HG03025 (cell line): ENCODE results near the gene WSCD1.

Source experiments
- ATAC-seq: cut with Tn5 transposase; IDR thresholded peaks from one replicate; pipeline ENCODE4 v1.9.1; 2021; ENCODE audit warnings: mild to moderate bottlenecking, moderate library complexity; ENCODE audit not compliant: unreplicated experiment, low FRiP score

WSCD1 gene

DNA sequence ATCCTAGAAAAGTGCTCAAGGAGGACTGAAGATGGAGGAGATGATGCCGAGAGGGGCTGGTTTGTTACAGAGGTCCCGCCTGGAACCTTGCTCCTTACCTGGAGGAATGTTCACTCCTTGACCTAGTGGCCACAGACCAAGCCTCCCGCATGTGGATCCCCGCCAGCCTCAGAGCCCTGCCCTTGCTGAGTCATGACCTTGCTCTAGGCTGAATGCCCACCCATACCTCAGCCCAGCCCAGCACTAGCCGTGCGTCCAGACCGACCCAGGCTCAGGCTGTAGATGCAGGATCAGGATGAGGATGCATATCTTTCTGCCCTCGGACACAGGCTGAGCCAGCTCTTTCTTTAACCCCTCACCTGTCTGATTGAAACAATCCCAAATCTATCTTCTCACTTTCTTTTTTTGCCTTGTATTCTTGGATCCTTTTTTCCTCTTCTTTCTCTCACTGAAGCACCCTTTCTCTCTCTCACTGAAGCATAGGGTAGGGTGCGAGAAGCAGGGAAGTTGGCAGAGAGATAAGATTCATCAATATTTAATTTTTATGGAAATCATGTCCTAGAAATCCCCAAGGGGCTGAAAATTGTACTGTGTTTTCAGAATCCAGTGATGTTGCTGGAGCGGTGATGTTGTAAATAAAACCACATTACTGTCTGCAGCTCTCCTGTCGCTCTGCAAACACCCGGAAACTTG, 34.9 kb downstream of the WSCD1 start:
- no peak for ATAC-seq

DNA sequence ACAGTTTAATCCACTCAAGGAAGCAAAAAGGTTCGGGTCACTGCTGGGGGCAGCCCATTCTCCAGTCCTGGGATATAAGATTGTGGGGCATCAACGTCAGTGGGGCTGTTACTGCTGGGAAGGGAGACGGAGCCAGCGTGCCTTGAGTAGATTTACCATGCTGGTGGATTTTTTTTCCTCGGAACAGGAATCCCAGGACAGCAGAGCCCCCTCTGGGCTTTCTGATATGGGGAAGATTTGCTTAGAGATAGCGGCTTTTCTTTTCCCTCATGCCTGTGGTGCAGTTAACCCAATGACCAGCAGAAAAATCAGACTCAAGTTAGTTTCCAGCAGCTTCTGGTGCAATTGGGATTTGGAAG, 35.4 kb downstream of the WSCD1 start:
- ATAC-seq: no peak

DNA sequence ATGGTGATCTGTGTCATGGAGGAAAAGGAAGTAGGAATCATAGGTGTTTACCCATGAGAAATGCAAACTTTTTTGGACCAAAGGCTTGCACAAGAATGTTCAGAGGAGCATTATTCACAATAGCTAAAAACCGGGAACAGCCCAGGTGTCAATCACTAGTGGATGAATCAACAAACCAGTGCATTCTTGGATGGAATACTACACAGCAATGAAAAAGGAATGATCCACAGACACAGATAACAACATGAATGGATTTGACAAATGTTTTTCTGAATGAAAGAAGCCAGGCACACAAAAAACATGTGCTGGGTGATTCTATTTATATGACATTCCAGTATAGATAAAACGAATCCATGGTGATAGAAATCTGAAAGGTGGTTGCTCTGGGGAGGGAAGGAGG, 36.0 kb downstream of the WSCD1 start:
- no peak for ATAC-seq

DNA sequence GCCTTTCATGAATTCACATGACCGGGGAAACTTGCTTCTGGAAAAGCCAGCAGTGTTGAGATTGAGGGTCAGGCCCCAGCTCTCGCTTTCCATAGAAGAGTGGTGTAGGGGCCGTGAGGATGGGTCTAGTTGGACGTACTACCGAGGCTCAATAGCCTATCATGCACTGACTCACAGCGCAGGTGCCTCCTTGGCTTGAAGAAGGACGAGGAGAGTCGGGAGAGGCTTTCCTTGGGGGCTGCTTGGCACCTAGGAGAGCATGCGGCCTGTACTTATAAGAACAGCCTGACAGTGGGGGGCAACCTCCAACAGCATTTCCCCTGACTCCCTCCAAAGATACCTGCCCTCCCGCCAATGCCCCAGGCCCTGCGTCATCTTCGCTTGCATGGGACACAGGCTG, 37.6 kb downstream of the WSCD1 start:
- no peak for ATAC-seq

DNA sequence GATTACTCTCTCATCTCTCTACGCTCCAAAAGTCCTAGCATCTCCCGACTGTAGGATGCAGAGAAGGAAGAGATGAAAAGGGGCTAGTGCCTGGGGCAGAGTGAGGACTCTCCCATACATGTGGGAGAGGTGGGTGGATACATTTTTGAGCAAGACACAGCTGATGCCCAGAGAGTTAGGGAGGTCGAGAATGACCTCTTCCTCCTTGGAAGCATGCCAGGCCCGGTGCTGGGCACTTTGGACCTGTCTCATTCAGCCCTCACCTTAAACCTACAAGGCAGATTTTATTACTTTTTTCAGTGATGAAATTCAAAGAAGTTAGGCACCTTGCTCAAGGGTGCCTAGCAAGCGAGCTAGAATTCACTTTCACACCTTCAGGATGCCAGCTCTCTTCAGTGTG, 38.2 kb downstream of the WSCD1 start:
- ATAC-seq: no peak

DNA sequence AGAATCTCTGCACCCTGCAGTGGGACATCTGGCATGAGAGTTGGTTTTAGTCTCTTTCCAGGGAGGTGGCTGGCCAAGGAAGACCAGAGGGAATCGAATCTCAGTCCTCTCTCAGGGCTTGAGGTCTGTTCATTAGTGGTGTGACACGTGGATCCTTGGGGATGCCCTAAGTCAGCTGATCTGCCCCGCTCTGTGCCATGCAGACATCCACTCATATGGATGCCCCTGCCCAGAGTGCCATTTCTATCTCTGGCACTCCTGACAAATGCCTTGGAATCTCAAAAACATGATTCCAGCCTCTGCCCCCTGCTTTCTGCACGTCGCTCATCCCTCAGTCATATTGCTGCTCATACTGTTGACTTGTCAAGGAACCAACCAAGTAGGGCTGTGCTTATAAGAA, 38.8 kb downstream of the WSCD1 start:
- no peak for ATAC-seq

DNA sequence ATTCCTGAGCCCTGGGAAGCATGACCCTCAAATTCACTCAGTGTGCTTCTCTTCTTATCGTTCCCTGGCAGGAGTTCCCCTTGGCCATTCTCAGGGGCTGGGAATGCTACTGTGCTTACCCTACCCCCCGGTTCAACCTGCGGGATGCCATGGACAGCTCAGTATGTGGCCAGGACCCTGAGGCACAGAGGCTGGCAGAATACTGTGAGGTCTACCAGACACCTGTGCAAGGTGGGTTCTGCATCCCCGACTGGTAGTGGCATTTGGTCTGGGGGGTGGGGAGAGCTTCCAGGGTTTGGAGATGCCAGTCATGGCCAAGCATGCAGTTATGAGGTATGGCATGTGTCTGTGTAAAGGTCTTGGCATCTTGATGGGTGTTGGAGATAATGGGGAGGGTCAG, 39.4 kb downstream of the WSCD1 start:
- no peak for ATAC-seq

DNA sequence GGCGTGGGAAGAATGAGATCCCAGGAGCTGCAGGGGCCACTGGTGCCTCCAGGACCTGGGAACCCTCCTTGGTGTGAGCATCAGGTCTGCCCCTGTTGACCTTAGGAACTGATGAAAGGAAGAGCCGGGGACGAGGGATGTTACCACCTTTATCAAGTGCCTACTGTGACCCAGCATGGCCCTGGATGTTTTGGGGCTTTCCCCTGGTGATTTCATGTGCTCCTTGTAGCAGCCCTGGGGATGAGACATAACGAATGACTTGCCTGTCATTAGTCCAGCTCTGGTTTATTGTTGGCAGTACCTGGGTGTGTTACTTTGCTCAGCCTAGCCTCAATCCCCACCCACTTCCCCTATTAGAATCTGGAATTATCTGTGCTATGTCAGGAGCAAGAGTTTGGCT, 39.9 kb downstream of the WSCD1 start:
- no peak for ATAC-seq

DNA sequence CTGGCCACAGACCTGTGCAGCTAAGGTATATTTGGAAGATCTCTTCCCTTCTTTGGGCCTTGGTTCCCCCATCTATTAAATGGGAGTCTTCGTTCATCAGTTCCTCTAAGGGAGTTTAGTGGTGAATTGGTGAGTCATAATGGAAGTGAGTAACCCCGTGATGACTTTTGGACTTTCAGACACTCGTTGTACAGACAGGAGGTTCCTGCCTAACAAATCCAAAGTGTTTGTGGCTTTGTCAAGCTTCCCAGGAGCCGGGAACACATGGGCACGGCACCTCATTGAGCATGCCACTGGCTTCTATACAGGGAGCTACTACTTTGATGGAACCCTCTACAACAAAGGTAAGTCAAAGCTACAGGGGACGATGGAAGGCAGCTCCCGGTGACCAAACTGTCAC, 40.4 kb downstream of the WSCD1 start:
- ATAC-seq: no peak

DNA sequence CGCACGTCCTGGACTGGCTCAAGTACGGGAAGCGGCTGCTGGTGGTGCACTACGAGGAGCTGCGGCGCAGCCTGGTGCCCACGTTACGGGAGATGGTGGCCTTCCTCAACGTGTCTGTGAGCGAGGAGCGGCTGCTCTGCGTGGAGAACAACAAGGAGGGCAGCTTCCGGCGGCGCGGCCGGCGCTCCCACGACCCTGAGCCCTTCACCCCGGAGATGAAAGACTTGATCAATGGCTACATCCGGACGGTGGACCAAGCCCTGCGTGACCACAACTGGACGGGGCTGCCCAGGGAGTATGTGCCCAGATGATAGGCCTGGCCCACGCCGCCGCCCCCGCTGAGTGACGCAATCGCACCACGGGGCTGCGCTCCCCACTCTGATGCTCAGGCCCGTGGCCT, 50.2 kb downstream of the WSCD1 start:
- ATAC-seq: no peak

DNA sequence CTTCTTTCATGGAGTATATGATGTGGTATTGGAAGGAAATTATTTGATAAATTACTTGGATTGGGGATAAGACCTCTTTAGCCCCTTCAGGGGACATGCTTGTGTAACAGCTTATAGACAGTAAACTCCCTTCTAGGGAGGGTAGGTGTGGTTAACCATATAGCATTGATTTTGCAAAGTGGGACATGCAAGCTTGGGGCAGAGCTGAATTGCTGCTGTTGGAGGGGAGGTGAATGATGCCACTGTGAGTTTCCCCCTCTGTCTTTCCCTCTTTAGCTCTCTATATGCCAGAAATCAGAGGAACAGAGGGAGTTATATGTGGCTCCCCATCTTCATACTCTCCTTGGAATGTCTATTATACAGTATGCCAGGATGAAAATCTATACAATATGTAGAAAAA, 54.7 kb downstream of the WSCD1 start:
- no peak for ATAC-seq

DNA sequence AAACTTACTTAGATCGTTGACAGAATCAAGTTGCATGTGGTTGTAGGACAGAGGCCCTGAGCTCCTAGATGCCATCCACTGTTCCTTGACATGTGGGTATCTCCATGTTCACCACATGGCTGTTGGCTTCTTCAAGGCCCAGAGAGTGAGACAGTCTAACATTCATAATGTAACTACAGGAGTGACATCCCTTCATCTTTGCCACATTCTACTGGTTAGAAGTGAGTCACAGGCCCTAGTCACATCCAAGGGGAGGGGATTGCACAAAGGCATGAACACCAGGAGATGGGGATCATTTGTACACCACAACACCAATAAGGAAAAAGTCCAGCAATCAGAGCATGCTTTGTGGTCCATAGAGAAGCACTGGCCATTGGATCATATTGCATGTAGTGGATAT, 56.6 kb downstream of the WSCD1 start:
- no peak for ATAC-seq

DNA sequence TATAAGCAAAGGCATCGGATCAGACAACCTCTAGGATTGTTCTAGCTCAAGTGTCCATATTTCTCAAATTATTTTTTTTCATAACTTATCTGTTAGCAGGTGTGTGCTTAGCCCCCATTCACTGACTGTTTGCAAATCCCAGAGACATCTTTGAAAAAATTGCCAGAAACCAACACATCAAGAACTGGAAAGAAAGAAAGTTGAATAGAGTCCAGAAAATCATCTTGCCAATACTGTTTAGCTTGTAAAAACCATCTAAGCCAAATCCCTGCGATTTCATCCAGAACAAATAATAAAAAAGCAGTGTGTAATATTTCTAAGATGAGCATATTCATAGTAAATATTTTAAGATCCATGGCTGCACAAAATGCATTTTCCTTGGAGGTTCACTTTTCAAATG, 64.5 kb downstream of the WSCD1 start:
- ATAC-seq: no peak

DNA sequence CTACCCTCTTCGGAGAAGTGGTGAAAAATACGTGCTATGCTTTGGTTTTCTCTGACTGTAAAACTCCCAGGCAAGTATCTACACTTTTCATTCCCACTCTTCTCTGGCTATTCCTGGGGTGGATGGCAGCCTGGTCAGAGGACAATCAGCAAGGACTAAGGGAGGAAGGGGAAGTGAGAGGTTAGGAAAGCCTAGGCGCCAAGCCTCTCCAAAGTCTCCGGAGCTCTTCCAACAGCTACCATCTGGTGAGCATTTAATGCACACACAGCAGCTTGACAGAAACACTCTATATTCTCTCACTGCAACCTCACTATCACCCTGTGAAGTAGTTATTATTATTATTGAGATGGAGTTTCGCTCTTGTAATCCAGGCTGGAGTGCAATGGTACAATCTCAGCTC, 65.1 kb downstream of the WSCD1 start:
- ATAC-seq: no peak

DNA sequence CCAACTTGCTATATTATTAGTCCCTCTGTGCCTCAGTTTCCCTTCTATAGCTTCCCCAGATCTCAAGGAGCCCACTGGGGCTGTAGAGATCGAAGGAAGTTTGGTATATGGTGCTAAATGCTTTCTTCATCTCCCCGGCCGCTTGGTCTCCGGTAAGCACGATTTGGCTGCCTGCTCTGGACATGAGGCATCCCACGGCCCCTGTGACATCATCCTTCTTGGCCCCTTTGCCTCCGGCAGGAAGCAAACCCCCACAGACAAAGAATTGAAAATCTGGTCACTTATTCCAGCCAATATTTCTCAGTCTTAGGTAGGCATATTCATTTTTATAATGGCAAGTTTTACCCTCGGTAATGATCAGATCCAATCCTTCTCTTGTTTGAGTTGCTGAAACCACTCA, 65.8 kb downstream of the WSCD1 start:
- no peak for ATAC-seq

DNA sequence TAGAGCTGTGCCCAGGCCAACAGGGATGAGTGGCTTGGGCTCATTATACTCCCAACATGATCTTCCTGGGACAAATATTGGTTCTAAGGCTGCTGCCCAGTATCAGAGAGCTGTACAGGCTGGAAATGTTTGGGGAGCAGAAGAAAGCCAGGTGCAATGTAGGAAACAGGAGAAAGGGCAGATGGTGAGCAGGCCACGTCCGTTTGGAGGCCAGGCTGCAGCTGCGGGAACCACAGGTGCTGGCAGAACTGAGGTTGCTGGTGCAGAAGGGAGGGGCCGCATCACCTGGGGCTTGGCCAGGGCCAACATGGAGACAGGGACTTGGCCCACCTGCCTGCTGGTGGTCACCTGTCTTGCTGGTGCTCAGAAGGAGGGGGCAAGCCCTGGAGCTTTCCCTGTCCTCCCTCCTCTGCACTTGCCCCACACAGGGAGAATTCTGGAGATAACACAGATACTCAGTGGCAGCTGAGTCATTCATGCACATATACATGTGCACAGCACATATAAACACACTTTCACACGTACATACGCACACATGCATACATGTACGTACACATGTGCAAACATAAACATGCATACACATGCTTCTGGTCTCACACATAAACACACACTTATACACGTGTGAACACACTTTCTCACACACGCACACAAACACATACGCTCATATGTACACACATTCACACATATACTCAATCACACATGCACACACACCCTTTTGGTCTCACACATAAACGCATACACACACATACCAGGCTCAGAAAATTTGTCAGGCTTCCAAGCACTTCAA, 67.7 kb downstream of the WSCD1 start:
- ATAC-seq: no peak

DNA sequence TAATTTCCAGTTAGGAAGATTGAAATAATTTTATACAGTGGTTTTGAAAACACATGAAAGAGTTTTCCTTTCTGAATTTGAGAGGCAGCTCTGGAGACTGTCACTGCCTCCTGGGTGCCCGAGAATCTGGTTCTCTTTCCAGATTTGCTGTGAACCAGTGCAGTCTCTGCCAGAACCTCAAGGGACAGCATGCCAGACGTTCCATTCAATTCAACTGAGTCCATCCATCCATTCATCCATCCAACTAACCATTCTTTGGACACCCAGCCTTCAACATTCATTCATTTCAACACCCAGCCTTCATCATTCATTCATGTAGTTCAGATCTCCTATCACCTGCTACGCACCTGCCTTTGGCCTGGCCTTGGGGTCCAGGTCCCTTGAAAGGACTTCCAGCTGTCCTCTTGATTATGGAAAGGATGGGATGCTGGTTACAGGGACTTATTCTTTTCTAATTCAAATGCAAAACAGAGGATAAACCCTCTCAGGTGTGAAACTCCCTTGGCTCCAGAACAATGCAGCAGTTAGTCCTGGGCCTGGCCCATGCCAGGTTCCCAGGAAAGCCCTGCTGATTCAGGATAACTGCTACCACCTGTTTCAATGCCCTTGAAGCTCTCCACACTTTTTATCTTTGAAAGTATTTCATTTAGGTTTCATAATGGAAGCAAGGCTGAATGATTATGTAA, 68.7 kb downstream of the WSCD1 start:
- no peak for ATAC-seq

DNA sequence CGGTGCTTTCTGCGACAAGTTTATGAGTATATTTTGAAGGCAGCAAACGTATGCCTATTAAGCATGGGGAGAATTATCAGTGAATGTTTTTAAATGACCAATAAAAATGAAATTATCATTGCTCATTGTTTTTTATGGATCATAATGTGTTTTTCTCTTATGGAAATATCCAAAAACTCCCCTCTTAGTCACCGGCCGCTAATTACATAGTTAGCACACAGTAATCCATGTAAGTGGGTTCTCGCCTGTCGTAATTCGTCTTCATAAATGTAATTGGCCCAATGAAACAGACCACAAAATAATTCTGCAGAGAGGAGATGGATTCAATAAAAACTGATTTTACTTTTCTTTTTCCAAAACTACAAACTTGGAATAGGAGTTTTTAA, 69.3 kb downstream of the WSCD1 start:
- no peak for ATAC-seq

DNA sequence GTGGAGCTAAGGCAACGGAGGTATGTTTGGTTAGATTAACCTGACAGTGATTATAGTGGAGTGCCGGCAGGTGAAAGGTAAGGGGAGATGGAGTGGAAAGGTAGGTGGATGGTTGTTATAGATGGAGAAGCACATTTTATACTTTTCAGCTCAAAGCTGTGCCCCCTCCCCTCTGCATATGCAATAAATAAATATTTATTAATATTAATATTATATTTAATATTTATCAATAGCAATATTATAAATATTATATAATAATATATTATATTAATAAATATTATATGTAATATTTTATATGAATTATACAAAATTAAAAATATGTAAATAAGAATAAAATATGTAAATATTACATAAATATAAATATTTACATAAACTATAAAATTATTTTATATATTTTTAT, 70.0 kb downstream of the WSCD1 start:
- no peak for ATAC-seq

DNA sequence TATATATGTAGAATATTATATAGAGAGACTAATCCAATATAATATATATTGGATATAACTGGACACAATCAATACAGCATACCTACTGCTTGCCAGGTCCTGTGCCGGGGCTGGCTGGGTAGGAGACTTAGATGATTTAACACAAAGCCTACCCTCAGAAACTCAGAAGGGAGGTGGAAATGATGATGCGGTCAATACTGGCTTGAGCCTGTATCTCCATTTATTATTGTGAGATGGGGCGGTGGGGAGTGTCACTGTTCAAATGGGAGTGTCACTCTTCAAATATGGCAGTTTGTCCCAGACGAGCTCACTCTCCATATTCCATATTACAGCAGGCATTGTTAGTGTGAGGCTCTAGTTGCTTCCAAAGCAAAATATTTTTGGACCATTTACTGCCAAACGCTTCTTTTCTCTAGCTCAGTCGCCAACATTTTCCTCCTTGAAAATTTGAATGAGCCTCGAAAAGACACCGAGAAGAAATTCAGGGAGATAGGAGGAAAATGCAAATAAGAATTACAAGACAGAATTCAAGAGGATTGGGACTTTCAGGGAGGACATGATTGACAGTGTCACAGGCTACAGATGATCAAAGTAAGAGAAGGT, 70.7 kb downstream of the WSCD1 start:
- ATAC-seq: no peak

DNA sequence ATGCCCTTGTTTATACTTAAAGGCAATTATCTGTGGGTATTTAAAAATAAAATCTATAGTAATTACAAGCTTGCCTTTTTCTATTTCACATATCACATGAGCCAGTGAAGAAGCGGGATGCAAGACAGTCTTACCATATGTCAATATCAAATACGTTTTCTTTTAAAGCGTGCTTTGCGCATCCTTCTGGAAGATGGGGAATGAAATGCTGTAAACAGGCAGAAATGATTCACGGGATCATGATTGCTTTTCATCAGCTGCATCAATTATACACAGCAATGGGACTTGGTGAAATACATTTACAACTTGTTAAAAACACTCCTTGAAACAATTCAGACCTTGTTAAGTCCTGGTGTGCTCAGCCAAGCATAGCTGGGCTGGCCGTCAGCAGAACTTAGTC, 72.5 kb downstream of the WSCD1 start:
- no peak for ATAC-seq

DNA sequence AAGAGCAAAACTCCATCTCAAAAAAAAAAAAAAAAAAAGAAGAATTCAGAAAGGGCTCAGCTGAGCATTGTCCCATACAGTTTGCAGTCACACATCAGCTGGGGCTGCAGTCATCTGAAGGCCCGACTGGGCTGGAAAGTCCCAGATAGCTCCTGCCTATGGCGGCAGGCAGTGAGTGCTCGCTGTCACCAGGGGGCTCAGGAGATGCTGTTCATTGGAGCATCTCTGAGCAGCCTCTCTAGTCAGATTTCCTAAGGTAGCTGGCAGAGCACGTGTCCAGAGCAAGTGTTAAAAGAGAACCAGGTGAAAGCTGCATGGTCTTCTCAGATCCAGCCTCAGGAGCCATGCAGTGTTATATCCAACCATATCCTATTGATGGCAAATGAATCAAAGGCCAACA, 75.8 kb downstream of the WSCD1 start:
- no peak for ATAC-seq
